ENCODE measurements around the gene STPG1. TPM values are rescaled to one million over a fixed set of nuclear protein-coding genes. Genes with fewer than 3 reads are reported as not detected.

Gene STPG1
- total RNA-seq, 1 donor from 2014 or later = 13.1 TPM

DNA sequence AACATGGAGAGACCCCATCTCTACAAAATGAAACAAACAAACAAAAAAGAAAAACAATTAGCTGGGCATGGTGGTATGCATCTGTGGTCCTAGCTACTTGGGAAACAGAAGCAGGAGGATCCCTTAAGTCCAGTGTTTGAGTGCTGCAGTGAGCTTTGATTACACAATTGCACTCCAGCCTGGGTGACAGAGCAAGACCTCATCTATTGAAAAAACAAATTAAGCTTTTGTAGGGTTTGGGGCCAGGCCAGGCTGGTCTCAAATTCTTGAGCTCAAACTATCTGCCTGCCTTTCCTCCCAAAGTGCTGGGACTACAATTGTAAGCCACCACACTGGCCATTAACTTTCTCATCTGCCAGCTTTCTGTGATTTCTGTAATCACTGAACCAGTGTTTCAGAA lies 29.2 kb upstream of the STPG1 start:
- TF ChIP-seq, protein P1, sequence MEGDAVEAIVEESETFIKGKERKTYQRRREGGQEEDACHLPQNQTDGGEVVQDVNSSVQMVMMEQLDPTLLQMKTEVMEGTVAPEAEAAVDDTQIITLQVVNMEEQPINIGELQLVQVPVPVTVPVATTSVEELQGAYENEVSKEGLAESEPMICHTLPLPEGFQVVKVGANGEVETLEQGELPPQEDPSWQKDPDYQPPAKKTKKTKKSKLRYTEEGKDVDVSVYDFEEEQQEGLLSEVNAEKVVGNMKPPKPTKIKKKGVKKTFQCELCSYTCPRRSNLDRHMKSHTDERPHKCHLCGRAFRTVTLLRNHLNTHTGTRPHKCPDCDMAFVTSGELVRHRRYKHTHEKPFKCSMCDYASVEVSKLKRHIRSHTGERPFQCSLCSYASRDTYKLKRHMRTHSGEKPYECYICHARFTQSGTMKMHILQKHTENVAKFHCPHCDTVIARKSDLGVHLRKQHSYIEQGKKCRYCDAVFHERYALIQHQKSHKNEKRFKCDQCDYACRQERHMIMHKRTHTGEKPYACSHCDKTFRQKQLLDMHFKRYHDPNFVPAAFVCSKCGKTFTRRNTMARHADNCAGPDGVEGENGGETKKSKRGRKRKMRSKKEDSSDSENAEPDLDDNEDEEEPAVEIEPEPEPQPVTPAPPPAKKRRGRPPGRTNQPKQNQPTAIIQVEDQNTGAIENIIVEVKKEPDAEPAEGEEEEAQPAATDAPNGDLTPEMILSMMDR (IDR thresholded peaks at IDR 0.05) = no peak
- H3K36me3 ChIP-seq = peaks cover 43% of the 10 kb centered on the region
- H3K4me3 ChIP-seq = no peak overlapping the region
- peaks cover 11% of the 10 kb centered on the region for H3K4me1 ChIP-seq
- ATAC-seq (no peak), DNase-seq (no peak)
- H3K9me3 ChIP-seq = no peaks in the 10 kb centered on the region
- H3K27ac ChIP-seq = no peak overlapping the region
- H3K27me3 ChIP-seq (ENCODE audit: low read depth) = no peaks in the 10 kb centered on the region
- intact Hi-C loops (cut with DNase I) = no loop called here

- H3K36me3 ChIP-seq = peaks cover 43% of the 10 kb centered on the region
- no peak for DNase-seq
- H3K27me3 ChIP-seq (ENCODE audit: low read depth) = no peaks in the 10 kb centered on the region
- no peaks in the 10 kb centered on the region for H3K9me3 ChIP-seq
- TF ChIP-seq, protein P1 (IDR thresholded peaks at IDR 0.05) = no peak
- H3K4me3 ChIP-seq = no peak overlapping the region
- H3K27ac ChIP-seq = no peak overlapping the region
- no peak for ATAC-seq
- H3K4me1 ChIP-seq = peaks cover 11% of the 10 kb centered on the region
- intact Hi-C loops (cut with DNase I) = no loop called here
These were observed 28.6 kb upstream of the STPG1 start for GRCh38 chr1:24441996-24442668.

- no peaks in the 10 kb centered on the region for H3K27me3 ChIP-seq (ENCODE audit: low read depth)
- peaks cover 11% of the 10 kb centered on the region for H3K4me1 ChIP-seq
- no peak for ATAC-seq
- no peak for DNase-seq
- H3K4me3 ChIP-seq = no peak overlapping the region
- TF ChIP-seq, protein P1 (IDR thresholded peaks at IDR 0.05) = no peak
- H3K9me3 ChIP-seq = no peaks in the 10 kb centered on the region
- no peak overlapping the region for H3K27ac ChIP-seq
- H3K36me3 ChIP-seq = peaks cover 39% of the 10 kb centered on the region
- intact Hi-C loops (cut with DNase I) = no loop called here
These were observed 27.9 kb upstream of the STPG1 start for GRCh38 chr1:24441480-24441879.

DNA sequence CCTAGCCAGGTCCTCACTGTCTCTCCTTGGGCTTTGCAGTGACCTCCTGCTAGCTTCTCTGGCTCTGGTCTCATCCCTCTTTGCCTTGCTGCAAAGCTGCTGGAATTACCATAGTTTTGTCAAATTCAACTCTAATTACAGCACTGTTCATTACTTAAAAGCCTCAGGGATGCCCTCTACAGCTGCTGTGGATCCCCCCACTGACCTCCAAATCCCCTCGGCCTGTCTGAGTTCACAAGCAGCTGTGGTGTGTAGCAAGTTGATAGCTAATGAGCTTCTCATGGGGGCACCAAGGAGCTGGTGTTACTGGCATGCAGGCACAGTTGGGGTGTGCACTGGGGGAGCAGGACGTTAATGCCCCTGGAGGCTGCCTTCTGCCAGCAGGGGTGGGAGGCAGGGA lies 26.9 kb upstream of the STPG1 start:
- no peaks in the 10 kb centered on the region for H3K27me3 ChIP-seq (ENCODE audit: low read depth)
- H3K4me3 ChIP-seq = no peak overlapping the region
- intact Hi-C loops (cut with DNase I) = no loop called here
- DNase-seq (no peak), ATAC-seq (no peak)
- peaks cover 11% of the 10 kb centered on the region for H3K4me1 ChIP-seq
- no peaks in the 10 kb centered on the region for H3K9me3 ChIP-seq
- TF ChIP-seq, protein P1 (IDR thresholded peaks at IDR 0.05) = no peak
- H3K27ac ChIP-seq = no peak overlapping the region
- peaks cover 36% of the 10 kb centered on the region for H3K36me3 ChIP-seq

GRCh38 chr1:24438423-24438901 lies 24.9 kb upstream of the STPG1 start:
- TF ChIP-seq, protein P1 (IDR thresholded peaks at IDR 0.05) = no peak
- H3K27me3 ChIP-seq (ENCODE audit: low read depth) = no peaks in the 10 kb centered on the region
- H3K4me3 ChIP-seq = no peak overlapping the region
- ATAC-seq (peak in 1 of 2 donors; percentile 52), DNase-seq (no peak)
- H3K4me1 ChIP-seq = peaks cover 8% of the 10 kb centered on the region
- intact Hi-C loops (cut with DNase I) = no loop called here
- no peak overlapping the region for H3K27ac ChIP-seq
- H3K36me3 ChIP-seq = peaks cover 21% of the 10 kb centered on the region
- H3K9me3 ChIP-seq = no peaks in the 10 kb centered on the region
